Right atrium auricular region (tissue), 2 donors: ENCODE data around the gene MTARC2. TPM values are rescaled to one million over a fixed set of nuclear protein-coding genes. Genes with fewer than 3 reads are reported as not detected.

Experiments
- DNase-seq: peaks from one replicate; pipeline ENCODE4 v3.0.0-alpha.2; 2019; ENCODE audit warnings: low spot score
- H3K27ac ChIP-seq, 2 donors: fragments of 200-600 bp; sonication (generic); 1 replicate in 1 of 2; 2 replicates in 1 of 2; pipeline ENCODE4 v1.5.1; 2016 to 2019
- H3K27me3 ChIP-seq, 2 donors: fragments of 200-600 bp; sonication (generic); one replicate each; pipeline versions ENCODE4 v1.5.1 to v1.6.0; 2017 to 2019
- H3K36me3 ChIP-seq: fragments of 200-600 bp; sonication (generic); one replicate; pipeline ENCODE4 v1.5.1; 2016
- H3K4me1 ChIP-seq, 2 donors: fragments of 200-600 bp; sonication (generic); one replicate each; pipeline versions ENCODE4 v1.5.1 to v1.6.0; 2017 to 2019
- H3K4me3 ChIP-seq, 2 donors: fragments of 200-600 bp; sonication (generic); 1 replicate in 1 of 2; 2 replicates in 1 of 2; pipeline ENCODE4 v1.5.1; 2017 to 2019; ENCODE audit warnings: mild to moderate bottlenecking in 1 of 2, moderate library complexity in 1 of 2
- H3K9me3 ChIP-seq, 2 donors: fragments of 200-600 bp; sonication (generic); one replicate each; pipeline ENCODE4 v1.5.1; 2019
- total RNA-seq, 2 donors: library from RNA; depleted of rRNA; stranded (reverse); fragments of >200 nt; gene quantifications; one replicate each; pipeline ENCODE4 v1.1.0, GENCODE V29; 2016
- TF ChIP-seq, protein P1 (sequence below), 2 donors: fragments of 200-600 bp; sonication (generic); IDR thresholded peaks; one replicate each; pipeline ENCODE4 v1.5.1; 2019; ENCODE audit warnings: antibody characterized with exemption in 2 of 2

The MTARC2 gene
- total RNA-seq, 2 donors from 2014 or later, result 13.6 to 23.6 TPM

DNA sequence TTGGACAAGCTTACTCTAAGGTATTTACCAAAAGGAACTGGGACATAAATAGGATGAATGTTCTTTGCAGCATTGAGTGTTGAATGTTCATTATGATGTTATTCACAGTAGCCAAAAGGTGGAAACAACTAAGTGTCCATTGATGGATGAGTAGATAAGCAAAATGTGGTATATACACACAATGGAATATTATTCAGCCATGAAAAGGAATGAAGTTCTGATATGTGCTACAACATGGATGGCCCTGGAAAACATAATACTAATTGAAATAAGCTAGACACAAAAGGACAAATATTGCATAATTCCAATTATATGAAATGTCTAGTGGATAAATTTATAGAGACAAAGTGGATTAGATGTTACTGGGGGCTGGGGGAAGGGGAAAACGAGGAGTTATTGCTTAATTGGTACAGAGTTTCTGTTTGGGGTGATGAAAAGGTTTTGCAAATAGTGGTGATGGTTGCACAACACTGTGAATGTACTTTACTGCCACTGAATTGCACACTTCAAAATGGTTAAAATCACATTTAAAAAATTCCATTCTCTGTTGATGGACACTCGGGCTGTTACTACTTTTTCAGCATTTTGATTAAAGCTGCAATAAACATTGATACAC is 41.5 kb downstream of the MTARC2 start:
- Histone ChIP-seq H3K4me1 (peaks cover 0 to 35% of the 10 kb centered on the region in 2 donors), H3K36me3 (no peaks in the 10 kb centered on the region), H3K9me3 (no peaks in the 10 kb centered on the region), H3K4me3 (no peak overlapping the region), H3K27me3 (no peaks in the 10 kb centered on the region), H3K27ac (no peak overlapping the region)
- TF ChIP-seq, protein P1, sequence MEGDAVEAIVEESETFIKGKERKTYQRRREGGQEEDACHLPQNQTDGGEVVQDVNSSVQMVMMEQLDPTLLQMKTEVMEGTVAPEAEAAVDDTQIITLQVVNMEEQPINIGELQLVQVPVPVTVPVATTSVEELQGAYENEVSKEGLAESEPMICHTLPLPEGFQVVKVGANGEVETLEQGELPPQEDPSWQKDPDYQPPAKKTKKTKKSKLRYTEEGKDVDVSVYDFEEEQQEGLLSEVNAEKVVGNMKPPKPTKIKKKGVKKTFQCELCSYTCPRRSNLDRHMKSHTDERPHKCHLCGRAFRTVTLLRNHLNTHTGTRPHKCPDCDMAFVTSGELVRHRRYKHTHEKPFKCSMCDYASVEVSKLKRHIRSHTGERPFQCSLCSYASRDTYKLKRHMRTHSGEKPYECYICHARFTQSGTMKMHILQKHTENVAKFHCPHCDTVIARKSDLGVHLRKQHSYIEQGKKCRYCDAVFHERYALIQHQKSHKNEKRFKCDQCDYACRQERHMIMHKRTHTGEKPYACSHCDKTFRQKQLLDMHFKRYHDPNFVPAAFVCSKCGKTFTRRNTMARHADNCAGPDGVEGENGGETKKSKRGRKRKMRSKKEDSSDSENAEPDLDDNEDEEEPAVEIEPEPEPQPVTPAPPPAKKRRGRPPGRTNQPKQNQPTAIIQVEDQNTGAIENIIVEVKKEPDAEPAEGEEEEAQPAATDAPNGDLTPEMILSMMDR (IDR thresholded peaks at IDR 0.05), result no peak
- DNase-seq, result peak; percentile 47

DNA sequence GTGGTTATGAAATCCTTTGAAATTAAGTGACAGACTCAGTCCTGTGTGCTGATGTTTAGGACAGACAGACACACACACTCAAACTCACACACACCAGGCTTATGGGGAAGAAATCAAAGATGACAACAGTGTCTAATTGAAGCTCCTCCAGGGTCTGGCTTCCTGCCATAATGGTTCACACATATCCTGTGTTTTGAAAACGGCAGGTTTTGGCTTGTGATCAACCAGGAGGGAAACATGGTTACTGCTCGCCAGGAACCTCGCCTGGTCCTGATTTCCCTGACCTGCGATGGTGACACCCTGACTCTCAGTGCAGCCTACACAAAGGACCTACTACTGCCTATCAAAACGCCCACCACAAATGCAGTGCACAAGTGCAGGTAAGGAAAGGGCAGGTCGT is 43.2 kb downstream of the MTARC2 start:
- H3K4me3 ChIP-seq, result no peak overlapping the region
- H3K4me1 ChIP-seq, result peaks cover 0 to 28% of the 10 kb centered on the region in 2 donors
- H3K27ac ChIP-seq, result peak overlapping the region in 1 of 2 donors; percentile 21
- no peaks in the 10 kb centered on the region for H3K27me3 ChIP-seq
- DNase-seq, result peak; percentile 47
- no peaks in the 10 kb centered on the region for H3K36me3 ChIP-seq
- TF ChIP-seq, protein P1 (IDR thresholded peaks at IDR 0.05), result no peak
- H3K9me3 ChIP-seq, result no peaks in the 10 kb centered on the region

DNA sequence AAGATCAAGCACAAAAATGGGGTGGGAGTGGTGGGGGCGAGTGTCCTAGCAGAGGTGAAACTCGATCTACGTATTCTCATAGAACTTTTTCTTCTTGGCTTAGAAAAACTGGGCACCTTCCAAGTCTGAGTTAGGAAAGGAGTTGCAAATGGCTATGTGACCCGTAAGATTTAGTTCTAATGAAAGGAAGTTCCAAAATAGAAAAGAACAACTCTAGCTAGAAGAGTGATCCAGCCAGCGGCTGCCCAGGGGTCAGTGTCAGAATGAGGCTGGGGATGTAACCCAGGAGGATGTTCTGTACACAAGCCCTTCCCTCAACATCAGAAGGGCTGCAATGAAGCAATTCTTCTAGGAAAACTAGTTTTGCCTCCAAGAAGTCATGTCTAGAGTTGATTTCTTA is 43.8 kb downstream of the MTARC2 start:
- Histone ChIP-seq H3K36me3 (no peaks in the 10 kb centered on the region), H3K4me1 (peaks cover 0 to 27% of the 10 kb centered on the region in 2 donors), H3K4me3 (no peak overlapping the region), H3K27me3 (no peaks in the 10 kb centered on the region), H3K27ac (peak overlapping the region; percentile 9 to 21), H3K9me3 (no peaks in the 10 kb centered on the region)
- peak; percentile 54 for DNase-seq
- TF ChIP-seq, protein P1 (IDR thresholded peaks at IDR 0.05), result no peak

GRCh38 chr1:220796530-220796929 is 48.4 kb downstream of the MTARC2 start:
- no peak overlapping the region for H3K4me3 ChIP-seq
- TF ChIP-seq, protein P1 (IDR thresholded peaks at IDR 0.05), result no peak
- no peaks in the 10 kb centered on the region for H3K9me3 ChIP-seq
- peak; percentile 44 for DNase-seq
- H3K27me3 ChIP-seq, result no peaks in the 10 kb centered on the region
- no peaks in the 10 kb centered on the region for H3K36me3 ChIP-seq
- peaks cover 0 to 7% of the 10 kb centered on the region in 2 donors for H3K4me1 ChIP-seq
- no peak overlapping the region for H3K27ac ChIP-seq

DNA sequence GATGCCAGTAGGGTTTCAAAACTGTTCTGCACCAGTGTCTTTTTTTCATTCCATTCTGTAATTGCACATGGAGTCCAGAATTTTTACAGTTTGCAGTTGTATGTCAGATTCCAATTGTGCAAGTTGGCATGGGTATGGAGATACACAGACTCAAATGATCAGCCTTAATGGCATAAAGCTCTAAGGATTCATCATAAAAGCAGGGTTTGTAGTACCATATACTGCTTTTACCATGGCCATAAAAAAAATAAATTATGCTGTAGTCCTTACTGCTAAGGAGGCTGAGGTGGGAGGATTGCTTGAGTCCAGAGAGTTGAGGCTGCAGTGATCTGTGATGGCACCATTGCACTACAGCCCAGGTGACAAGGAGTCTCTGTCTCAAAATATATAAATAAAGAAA is 48.9 kb downstream of the MTARC2 start:
- Histone ChIP-seq H3K4me3 (no peak overlapping the region), H3K4me1 (peaks cover 0 to 2% of the 10 kb centered on the region in 2 donors), H3K27me3 (no peaks in the 10 kb centered on the region), H3K9me3 (no peaks in the 10 kb centered on the region), H3K27ac (no peak overlapping the region), H3K36me3 (no peaks in the 10 kb centered on the region)
- TF ChIP-seq, protein P1 (IDR thresholded peaks at IDR 0.05), result no peak
- no peak for DNase-seq

DNA sequence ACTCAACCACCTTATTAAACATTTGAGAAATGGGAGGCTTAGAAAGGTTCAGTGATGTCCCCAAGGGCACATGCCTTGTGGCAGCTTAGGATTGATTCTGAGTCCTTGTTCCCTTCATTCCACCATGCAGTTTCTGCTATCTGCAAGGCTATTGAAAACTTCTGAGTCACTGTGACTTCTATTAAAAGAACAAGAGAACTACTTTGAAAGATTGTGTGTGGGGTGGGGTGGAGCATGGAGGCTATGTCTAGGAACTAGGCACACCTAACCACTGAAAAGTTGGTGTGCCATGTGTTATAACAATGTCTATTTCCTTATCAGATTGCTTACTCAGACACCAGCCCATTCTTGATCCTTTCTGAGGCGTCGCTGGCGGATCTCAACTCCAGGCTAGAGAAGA is 49.4 kb downstream of the MTARC2 start:
- no peak for DNase-seq
- Histone ChIP-seq H3K27ac (no peak overlapping the region), H3K27me3 (no peaks in the 10 kb centered on the region), H3K4me1 (no peaks in the 10 kb centered on the region), H3K4me3 (no peak overlapping the region), H3K9me3 (no peaks in the 10 kb centered on the region), H3K36me3 (no peaks in the 10 kb centered on the region)
- TF ChIP-seq, protein P1 (IDR thresholded peaks at IDR 0.05), result no peak
